NCI-H524 treated with DMSO at 0.1 percent for 48 hours (cell line): ENCODE results near the gene EFNA3.

Source experiments
- DNase-seq: peaks from one replicate; lab custom pipeline; 2025; lab: John Stamatoyannopoulos, UW

The EFNA3 gene

DNA sequence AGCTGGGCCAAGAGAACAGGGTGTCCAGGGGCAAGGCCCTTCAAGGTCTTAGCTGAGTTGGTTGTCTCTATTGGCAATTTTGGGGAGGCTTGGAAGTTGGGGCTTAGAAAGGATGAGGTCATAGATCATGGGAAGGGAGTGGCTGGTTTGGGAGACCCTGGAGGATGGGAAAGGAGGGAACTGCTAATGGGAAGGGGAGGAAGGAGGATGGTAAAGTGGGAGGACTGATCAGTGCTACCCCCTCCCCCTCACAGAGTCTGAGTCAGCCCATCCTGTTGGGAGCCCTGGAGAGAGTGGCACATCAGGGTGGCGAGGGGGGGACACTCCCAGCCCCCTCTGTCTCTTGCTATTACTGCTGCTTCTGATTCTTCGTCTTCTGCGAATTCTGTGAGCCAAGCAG, 10.0 kb upstream of the EFNA3 start:
- no peak for DNase-seq

DNA sequence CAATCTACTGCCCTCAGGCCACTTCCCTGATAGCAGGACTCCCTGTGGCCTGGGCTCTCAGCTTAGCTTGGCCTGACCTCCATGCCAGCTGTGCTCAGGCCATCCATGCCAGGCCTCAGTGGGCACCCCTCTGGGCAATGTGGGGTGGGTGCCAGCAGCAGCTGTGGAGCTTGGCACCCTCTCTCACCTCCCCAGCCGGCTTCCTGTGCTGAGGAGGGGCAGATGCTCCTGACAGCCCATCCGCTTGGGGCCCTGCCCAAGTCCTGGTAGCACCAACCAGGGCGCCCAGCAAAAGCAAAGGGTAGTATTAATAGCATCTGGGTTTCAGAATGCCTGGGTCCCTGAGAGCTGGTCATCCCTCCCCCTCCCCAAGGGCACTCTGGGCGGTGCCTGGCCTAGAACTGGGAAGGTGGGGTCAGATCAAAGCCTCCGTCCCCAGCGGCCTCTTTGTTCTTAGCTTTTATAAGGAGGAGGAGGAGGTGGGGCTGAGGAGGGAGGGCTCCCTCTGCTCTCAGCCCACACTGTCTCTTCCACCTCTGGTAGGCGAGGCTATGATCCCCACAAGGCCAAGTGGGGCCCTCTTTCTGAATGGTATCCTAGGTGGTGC, 9.0 kb upstream of the EFNA3 start:
- no peak for DNase-seq

GRCh38 chr1:155070158-155070621, 8.4 kb upstream of the EFNA3 start:
- no peak for DNase-seq

- no peak for DNase-seq
Measured at GRCh38 chr1:155070721-155071569, 7.7 kb upstream of the EFNA3 start.

- no peak for DNase-seq
Measured at GRCh38 chr1:155071701-155072100, 6.9 kb upstream of the EFNA3 start.

GRCh38 chr1:155072531-155073289, 5.9 kb upstream of the EFNA3 start:
- DNase-seq, result no peak

- no peak for DNase-seq
Measured at GRCh38 chr1:155073377-155074242, 5.0 kb upstream of the EFNA3 start.

- DNase-seq, result no peak
Measured at GRCh38 chr1:155075535-155075934, 3.1 kb upstream of the EFNA3 start.

DNA sequence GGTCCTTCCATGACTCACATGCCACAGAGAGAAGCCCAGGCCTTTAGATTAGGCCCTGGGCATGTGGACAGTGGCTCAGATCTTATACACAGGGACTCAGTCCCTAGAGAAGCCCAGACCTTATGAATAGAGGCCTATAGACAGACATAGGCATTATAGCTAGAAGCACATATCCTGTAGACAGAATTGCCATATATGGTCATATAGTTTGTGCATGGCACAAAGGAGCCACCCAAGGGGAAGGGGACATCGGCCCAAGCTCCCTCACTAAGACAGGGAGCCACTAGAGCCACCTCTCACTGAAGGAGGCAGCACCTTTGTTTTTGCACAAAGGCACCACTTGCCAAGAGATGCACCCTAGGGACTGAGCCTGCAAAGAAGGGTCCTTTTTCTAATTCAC, 2.3 kb upstream of the EFNA3 start:
- no peak for DNase-seq

DNA sequence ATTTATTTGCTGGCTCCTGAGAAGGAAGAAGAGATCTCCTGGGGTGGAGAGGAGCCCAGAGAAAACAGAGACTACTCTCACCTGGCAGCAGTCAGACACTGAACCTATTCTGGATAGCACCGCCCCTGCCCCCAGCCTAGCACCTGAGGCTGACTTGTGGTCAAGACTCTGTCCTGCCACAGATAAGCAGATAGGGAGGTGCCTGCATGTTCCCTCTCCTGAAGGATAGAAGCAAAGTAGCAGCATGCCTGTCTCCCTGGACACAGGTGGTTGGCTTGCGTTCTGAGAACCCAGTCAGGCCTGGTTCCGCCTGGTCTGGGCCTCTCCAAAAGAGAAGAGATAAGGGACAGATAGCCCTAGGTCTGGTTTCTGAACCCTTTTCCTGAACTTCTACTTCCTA, 1.3 kb upstream of the EFNA3 start:
- DNase-seq, result no peak

DNA sequence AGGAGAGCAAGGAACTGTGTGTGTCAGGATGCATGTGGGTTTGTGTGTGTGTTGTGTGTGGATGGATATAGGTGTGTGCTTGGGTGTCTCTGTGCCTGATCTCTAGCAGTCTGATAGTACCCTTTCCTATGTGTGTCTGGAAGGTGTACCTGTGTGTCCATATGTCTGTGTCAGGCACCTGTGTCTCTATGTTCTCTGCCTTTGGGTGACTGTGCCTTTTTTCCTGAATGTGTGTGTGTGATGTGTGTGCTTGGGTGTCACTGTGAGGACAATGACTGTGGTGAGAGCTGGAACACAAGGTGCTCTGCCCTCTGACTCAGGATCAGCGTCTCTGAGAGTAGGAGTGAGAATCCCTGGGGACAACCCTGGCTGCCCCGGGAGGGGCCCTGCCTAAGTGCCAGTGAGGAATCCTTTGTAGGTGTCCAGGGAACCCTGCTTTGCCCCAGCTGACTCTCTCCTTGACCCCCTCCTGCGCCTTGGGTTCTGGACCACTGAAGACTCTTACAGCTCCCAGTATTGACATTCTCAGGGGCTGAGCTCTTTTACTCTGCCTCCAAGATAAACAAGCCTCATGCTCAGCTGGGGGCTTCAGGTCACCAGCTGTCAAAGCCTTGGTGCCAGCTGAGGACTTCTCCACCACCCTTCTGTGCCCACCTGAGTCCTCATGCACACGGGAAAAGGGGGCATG, 735 bp upstream of the EFNA3 start:
- no peak for DNase-seq

DNA sequence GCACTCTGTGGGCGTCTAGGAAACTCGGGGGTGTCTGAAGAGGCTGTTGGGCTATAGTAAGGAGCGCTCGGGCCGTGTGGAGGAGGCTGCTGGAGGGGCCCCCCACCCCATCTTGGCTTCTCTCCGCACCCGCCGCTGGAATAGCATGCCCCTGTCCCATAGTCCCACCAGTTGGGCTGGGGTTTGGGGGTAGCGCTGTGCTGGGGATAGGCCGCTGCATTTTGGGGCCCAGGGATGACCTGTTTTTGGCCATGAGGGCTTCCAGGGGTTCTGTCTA, 511 bp downstream of the EFNA3 start:
- DNase-seq, result no peak

GRCh38 chr1:155079487-155080311, 1.1 kb downstream of the EFNA3 start:
- DNase-seq, result no peak

- no peak for DNase-seq
Measured at GRCh38 chr1:155080312-155081228, 1.9 kb downstream of the EFNA3 start.

GRCh38 chr1:155081472-155082300, 3.0 kb downstream of the EFNA3 start:
- no peak for DNase-seq

DNA sequence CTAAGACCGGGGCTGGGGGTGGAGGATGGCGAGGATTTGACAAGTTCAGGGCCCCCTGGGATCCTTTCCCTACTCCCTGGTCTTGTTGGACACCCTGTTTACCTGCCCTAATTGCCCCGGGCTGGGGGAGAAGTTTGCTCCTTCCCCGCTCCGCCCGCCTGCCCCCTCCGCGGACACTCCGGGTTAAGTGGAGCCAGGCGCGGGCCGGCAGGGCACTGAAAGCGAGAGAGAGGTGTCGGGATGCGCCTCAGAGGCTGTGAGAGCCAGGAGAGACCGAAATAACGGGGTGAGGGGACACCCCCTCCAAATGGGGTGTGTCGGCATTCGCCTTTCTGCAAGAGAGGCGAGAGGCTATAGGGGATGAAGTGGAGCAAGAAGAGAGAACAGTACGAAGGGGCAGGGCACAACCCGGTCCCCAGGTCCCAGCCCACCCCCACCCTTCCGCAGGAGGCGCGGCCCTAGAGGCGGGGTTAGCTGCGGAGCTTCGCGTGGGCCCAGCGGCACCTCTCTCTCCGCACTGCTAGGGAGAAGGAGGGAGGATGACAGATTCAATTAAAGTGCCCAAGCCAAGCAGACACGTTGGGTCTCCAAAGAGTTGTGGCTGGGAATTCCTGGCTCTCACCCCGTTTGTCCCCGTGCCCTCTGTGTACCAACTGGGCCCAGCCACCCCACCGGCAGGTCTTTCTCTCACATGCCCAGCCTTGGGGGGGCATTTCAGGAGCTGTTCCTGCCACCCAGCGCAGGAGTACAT, 3.8 kb downstream of the EFNA3 start:
- no peak for DNase-seq

DNA sequence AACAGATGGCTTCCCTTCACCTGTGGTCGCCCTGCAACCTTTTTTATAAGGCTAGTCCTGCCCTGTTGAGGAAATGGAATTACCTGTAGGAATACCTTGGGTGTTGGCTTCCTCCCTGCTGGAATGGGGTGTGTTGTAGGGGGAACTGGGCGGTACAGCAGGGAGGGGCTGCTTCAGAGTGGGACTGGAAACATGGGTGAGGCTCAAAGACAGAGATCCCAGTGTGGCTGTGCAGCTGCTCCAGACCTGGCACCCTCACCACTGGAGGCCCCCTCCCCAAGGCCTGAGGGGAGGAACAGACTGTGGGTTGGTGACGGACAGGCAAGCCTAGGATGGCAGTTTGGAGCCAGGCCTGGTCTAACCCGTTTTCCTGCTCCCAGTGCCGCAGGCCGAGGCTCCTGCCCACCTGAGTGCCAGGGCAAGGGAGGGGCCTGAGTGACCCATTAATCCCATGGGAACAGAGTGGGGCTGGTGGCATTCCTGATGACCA, 4.5 kb downstream of the EFNA3 start:
- DNase-seq, result no peak
